Sigmoid colon (tissue), 4 donors: Measurements from ENCODE around the gene IVNS1ABP.

Source experiments
- CTCF ChIP-seq, 4 experiments: fragments of 450-650 bp in 3 of 4; fragments of 200-600 bp in 1 of 4; IDR thresholded peaks; one replicate each; pipeline ENCODE4 v1.5.1; 2016 to 2019; ENCODE audit warnings: antibody characterized with exemption in 4 of 4, mild to moderate bottlenecking in 3 of 4, moderate library complexity in 2 of 4
- POLR2A ChIP-seq, 2 donors: fragments of 450-650 bp; IDR thresholded peaks; one replicate each; pipeline ENCODE4 v1.6.1; 2016; ENCODE audit warnings: antibody characterized with exemption in 2 of 2, mild to moderate bottlenecking in 2 of 2, moderate library complexity in 2 of 2
- POLR2AphosphoS5 ChIP-seq, 4 donors: sonication (generic); formaldehyde crosslinking; IDR thresholded peaks; one replicate each; pipeline ENCODE4 v1.6.1; 2017; ENCODE audit warnings: antibody characterized with exemption in 4 of 4

- no peak for TF ChIP-seq POLR2A (IDR thresholded peaks at IDR 0.05)
- no peak for TF ChIP-seq CTCF (IDR thresholded peaks at IDR 0.05)
- no peak for TF ChIP-seq POLR2AphosphoS5 (IDR thresholded peaks at IDR 0.05)
These were observed 58.4 kb downstream of the IVNS1ABP start for GRCh38 chr1:185258676-185259075.
